HTERT RPE-1 (cell line): Measurements from ENCODE around the gene LAMC3.

Experiments
- in situ Hi-C: fragments of 300-500 bp; cut with MboI; formaldehyde crosslinking; loops from 4 replicates; pipeline ENCODE4 v1.14.3; 2020; ENCODE audit warnings: low sequenced_read_pairs

The LAMC3 gene

GRCh38 chr9:131010482-131011273 is 1.7 kb downstream of the LAMC3 start:
- in situ Hi-C loops, result no loop called here

DNA sequence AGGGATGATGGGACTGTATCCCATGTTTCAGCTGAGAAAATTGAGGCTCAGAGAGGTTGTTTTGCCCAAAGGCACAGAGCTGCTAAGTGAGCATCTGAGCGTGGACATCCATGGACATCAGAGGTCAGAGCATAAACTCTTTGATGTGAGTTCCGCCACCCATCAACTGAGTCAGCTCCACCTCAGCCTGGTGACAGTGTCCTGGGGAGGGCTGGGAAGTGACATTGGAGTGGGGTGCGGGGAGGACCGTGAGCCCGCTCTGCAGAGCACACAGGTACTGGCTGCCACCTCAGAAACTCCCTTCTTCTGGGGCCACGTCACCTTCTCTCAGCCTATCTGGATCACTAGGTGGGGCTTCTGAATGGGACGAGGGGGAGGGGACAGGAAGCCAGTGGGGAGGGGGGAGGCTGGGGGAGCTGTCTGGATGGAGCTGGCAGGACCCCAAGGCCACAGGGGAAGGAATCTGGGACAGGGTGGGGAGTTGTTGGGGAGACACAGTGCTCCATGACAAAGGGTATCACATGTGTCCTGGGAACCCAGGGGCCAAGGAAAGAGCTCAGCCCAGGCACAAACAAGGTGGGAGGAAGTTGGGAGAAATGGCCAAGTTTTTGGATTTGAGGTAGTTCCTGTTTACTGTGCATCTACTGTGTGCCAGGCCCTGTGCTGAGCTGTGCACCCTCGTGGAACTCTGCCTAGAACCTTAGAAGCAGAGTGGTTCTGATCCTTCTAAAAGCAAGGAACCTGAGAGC is 2.5 kb downstream of the LAMC3 start:
- in situ Hi-C loops, result no loop called here

GRCh38 chr9:131012023-131012334 is 3.0 kb downstream of the LAMC3 start:
- in situ Hi-C loops, result no loop called here

GRCh38 chr9:131012396-131012917 is 3.5 kb downstream of the LAMC3 start:
- in situ Hi-C loops, result no loop called here

DNA sequence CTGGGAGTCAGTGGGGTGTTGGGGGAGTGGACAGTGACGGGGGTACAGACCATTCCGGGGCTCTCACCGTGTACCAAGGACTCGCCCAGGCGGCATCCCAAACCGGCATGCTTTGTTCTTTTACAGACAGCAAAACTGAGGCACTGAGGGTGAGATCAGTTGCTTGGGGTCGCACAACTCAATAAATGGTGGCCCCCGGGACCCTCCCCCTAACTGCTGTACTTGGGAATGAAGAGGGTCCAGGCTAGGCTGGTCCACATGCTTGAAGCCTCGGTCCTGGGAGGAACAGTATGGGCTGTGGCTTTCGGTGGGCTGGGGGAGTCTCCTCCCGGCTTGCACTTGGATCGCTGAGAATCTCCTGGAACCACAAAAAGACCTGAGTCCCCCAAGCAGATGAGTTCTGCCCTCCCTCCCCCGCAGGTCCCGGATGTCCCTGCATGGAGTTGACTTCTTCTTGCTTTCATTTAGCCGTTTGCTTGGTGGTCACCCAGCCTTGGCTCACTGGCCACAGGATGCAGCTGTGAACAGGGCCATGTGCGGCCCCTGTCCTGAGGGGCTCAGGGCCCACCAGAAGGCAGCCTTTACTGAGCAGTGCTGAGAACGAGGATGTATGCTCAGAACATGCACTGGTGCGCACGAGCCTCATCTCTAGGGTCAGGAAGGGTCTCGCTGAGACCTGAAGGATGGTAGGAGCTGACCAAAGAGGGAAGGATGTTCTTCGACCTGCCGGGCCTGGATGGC is 4.2 kb downstream of the LAMC3 start:
- in situ Hi-C loops, result no loop called here

DNA sequence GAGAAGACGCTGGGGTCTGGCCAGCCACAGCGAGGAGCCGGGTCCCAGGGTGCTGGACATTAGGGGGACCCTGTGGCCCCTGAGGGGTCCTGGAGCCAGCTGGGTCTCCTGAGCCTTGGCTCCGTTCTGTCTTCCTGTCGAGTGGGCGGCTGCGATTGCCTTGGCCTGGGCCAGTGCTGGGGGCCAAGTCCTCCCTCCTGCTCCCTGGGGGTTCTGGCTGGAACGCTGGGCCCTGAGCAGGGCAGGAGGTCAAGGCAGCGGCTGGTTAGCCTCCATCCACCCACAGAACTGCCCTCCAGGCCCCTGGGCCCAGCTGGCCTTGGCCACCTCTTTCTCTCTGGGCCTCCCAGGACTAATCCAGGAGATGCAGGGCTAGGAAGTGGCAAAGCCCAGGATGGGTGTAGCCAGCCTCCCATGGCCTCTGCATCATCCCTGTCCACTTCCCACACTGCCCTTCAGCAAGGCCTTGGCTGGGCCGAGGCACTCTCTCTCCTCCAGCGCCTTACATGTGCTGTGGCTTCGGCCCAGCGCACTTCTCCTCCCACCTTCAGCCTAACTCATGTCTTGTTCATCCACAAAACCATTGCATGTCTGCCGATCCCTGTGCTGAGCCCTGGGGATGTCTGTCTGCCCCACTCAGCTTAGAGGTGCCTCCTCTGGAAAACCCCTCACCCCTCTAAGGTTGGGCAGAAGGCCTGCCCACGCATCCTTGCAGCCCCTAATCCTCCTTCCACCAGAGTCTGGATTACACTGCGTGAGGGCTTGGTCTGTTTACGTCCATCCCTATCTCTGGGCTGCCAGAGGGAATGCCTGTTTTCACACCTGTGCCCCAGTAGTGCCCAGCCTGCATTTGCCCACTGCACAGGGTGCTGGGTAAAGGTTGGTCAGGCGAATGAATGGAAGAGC is 5.0 kb downstream of the LAMC3 start:
- in situ Hi-C loops, result no loop called here

- in situ Hi-C loops, result no loop called here
These were observed 6.1 kb downstream of the LAMC3 start for GRCh38 chr9:131015112-131015511.

DNA sequence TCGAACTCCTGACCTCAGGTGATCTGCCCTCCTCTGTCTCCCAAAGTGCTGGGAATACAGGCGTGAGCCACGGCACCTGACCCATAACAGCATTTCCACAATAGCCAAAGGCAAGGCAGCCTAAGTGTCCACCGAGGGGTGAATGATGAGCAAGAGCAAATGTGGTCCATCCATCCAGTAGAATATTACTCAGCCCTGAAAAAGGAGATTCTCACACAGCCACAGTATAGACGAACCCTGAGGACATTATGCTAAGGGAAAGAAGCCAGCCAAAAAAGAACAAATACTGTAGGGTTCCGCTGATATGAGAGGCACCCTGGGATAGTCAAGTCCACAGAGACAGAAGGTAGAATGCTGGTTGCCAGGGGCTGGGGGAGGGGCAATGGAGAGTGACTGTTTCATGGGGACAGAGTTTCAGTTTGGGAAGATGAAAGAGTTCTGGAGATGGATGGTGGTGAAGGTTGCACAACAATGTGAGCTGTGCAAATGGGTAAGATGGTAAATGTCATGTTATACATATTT is 7.0 kb downstream of the LAMC3 start:
- in situ Hi-C loops, result no loop called here

DNA sequence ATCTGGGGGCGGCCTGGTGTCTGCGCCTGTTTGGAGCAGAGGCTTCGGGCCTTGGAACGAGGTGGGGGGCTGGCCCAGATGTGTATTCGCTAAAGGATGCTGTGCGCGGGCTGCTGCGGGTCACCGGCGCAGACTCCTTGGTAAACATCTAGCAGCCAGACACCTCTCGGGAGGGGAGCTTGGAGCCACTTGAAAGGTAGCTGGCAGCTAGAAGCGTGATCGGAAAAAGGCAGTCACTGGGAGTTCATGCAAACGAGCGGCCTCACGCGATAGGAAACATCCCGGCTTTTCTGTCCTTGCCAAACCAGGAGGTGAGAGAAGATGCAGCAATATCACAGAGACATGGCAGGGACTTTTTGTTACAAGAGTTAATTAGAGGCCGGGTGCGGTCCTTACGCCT is 8.1 kb downstream of the LAMC3 start:
- in situ Hi-C loops, result no loop called here

DNA sequence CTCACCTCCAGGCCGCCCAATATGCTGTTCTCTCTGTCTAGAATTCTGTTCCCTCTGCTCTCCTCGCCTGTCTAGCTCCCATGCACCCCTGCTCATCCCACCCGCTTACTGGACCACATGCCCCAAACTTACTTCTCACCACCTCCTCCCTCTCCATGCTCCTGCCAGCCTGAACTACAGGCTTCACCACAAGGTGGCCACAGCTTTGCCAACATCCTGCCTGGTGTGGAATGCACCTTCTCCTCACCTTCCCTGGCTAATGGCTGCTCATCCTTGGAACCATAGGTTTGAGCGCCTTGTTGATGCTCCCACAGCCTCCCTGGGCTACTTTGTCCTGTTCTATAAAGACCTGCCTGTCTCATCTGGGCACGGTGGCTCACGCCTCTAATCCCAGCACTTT is 9.6 kb downstream of the LAMC3 start:
- in situ Hi-C loops, result no loop called here

GRCh38 chr9:131019388-131020239 is 10.6 kb downstream of the LAMC3 start:
- in situ Hi-C loops, result no loop called here

- in situ Hi-C loops, result no loop called here
These were observed 11.4 kb downstream of the LAMC3 start for GRCh38 chr9:131020388-131020787.

DNA sequence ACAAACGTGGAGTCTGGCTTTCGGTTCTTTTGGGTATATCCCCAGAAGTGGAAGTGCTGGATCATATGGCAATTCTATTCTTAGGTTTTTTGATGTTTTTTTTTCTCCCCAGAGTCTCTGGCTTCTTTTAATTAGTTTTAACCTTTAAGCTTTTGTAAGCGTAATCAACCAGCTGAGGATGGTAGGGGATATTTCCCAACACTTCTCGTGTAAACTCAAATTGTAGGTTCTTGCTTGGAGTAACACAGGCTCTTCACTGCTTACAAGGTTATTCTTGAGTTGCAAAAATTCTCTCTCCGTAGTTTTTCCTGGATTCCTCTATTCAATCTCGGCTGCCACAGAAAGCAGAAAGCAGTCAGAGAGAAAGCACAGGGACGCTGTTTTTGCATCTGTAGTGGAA is 11.9 kb downstream of the LAMC3 start:
- in situ Hi-C loops, result no loop called here

- in situ Hi-C loops, result no loop called here
These were observed 12.8 kb downstream of the LAMC3 start for GRCh38 chr9:131021785-131022184.

- in situ Hi-C loops, result no loop called here
These were observed 16.2 kb downstream of the LAMC3 start for GRCh38 chr9:131024978-131025868.

DNA sequence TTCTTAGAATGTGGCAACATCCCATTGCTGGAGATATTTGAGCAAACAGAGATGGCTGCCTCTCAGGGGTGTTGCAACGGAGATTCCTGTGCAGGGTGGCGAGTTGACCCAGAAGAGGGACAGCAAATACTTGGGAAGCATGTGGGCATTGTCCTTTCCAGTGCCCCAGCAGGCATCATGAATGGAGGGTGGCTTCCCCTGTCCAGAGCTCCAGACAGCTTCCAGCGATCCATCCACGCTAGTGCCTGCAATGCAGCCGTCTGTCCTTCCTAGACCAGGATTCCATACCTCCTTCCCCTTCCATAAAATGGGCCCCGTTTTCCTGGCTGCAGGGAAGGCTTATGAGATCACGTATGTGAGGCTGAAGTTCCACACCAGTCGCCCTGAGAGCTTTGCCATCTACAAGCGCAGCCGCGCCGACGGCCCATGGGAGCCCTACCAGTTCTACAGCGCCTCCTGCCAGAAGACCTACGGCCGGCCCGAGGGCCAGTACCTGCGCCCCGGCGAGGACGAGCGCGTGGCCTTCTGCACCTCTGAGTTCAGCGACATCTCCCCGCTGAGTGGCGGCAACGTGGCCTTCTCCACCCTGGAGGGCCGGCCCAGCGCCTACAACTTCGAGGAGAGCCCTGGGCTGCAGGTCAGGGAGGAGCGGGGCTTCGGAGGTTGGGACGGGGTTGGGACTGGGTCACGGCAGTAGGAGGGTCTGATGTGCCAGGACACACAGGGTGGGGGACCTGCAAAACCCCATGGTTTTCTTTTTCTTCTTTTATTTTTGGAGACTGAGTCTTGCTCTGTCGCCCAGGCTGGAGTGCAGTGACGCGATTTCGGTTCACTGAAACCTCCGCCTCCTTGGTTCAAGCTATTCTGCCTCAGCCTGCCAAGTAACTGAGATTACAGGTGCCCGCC is 17.2 kb downstream of the LAMC3 start:
- in situ Hi-C loops, result no loop called here
